ENCODE data around the gene HBM.
"Not testable (repeated sequence)": the region's sequence is repeated elsewhere in the genome, so short reads cannot be mapped to it uniquely, and the experiment has no call there.

Gene HBM

GRCh38 chr16:149024-149660, 16.6 kb upstream of the HBM start:
- DNase-seq = no peak

- no peak for DNase-seq
These were observed 13.3 kb upstream of the HBM start, which contains the start of gene HBZ for GRCh38 chr16:152141-153128. HBZ (plus strand) TSS chr16:152644; CDS start chr16:152910, 266 bp downstream.

GRCh38 chr16:153129-153521, 12.7 kb upstream of the HBM start:
- DNase-seq = not testable (repeated sequence)

- not testable (repeated sequence) for DNase-seq
These were observed 12.1 kb upstream of the HBM start for GRCh38 chr16:153550-154216.

- DNase-seq = no peak
These were observed 11.4 kb upstream of the HBM start for GRCh38 chr16:154217-155030.

GRCh38 chr16:155031-155398, 10.8 kb upstream of the HBM start:
- no peak for DNase-seq

GRCh38 chr16:159136-159849, 6.5 kb upstream of the HBM start:
- DNase-seq = no peak

- not testable (repeated sequence) for DNase-seq
These were observed 5.5 kb upstream of the HBM start for GRCh38 chr16:160242-160641.

GRCh38 chr16:160691-161190, 5.0 kb upstream of the HBM start:
- DNase-seq = no peak

- no peak for DNase-seq
These were observed 3.3 kb upstream of the HBM start for GRCh38 chr16:162271-162991.

- DNase-seq = not testable (repeated sequence)
These were observed 2.6 kb upstream of the HBM start for GRCh38 chr16:163139-163538.

- DNase-seq = not testable (repeated sequence)
These were observed 2.1 kb upstream of the HBM start for GRCh38 chr16:163696-164095.

- not testable (repeated sequence) for DNase-seq
These were observed 1.5 kb upstream of the HBM start for GRCh38 chr16:164134-164823.

GRCh38 chr16:164827-165538, 795 bp upstream of the HBM start:
- DNase-seq = no peak

GRCh38 chr16:166375-167121, 770 bp downstream of the HBM start:
- DNase-seq = no peak

- no peak for DNase-seq
These were observed 1.4 kb downstream of the HBM start for GRCh38 chr16:167122-167690.

GRCh38 chr16:168424-168823, 2.6 kb downstream of the HBM start:
- DNase-seq = no peak

- no peak for DNase-seq
These were observed 3.2 kb downstream of the HBM start for GRCh38 chr16:169014-169413.
